Ishikawa (cell line): ENCODE measurements around the gene FAM50A.

Source experiments
- CEBPB ChIP-seq: IDR thresholded peaks from 2 replicates; pipeline ENCODE4 v1.6.1; 2012
- EP300 ChIP-seq: IDR thresholded peaks from 2 replicates; pipeline ENCODE4 v1.6.1; 2012; ENCODE audit warnings: borderline replicate concordance
- FOXM1 ChIP-seq: IDR thresholded peaks from 2 replicates; pipeline ENCODE4 v1.6.1; 2012; ENCODE audit warnings: low read depth, borderline replicate concordance
- MAX ChIP-seq: IDR thresholded peaks from 2 replicates; pipeline ENCODE4 v1.6.1; 2012
- RAD21 ChIP-seq: IDR thresholded peaks from 2 replicates; pipeline ENCODE4 v1.6.1; 2012; ENCODE audit warnings: low read depth
- REST ChIP-seq: IDR thresholded peaks from 2 replicates; pipeline ENCODE4 v1.6.1; 2012; ENCODE audit warnings: low read depth, mild to moderate bottlenecking
- TAF1 ChIP-seq: IDR thresholded peaks from 2 replicates; pipeline ENCODE4 v1.6.1; 2012; ENCODE audit warnings: low read depth, mild to moderate bottlenecking
- TEAD4 ChIP-seq: IDR thresholded peaks from 2 replicates; pipeline ENCODE4 v1.6.1; 2012
- USF1 ChIP-seq: IDR thresholded peaks from 2 replicates; pipeline ENCODE4 v1.6.1; 2012
- YY1 ChIP-seq: IDR thresholded peaks from 2 replicates; pipeline ENCODE4 v1.6.1; 2012; ENCODE audit warnings: low read depth

- no peak for TF ChIP-seq USF1
- no peak for TF ChIP-seq TAF1
- no peak for TF ChIP-seq RAD21
- no peak for TF ChIP-seq MAX
- TF ChIP-seq EP300: no peak
- TF ChIP-seq REST: no peak
- no peak for TF ChIP-seq YY1
- TF ChIP-seq CEBPB: no peak
- no peak for TF ChIP-seq FOXM1
- no peak for TF ChIP-seq TEAD4
These were observed 16.8 kb upstream of the FAM50A start for GRCh38 chrX:154426916-154427770.
